Caki2 (cell line): ENCODE results near the gene LMAN1. TPM values are rescaled to one million over a fixed set of nuclear protein-coding genes. Genes with fewer than 3 reads are reported as not detected.

ENCODE experiments used
- DNase-seq: peaks from one replicate; pipeline ENCODE4 v3.0.0-alpha.2; 2015; ENCODE audit warnings: low read depth
- in situ Hi-C: cut with HindIII; loops from 2 replicates; pipeline ENCODE4 v1.10.0; 2016; ENCODE audit warnings: low sequenced_read_pairs, low pct_unique_long_range_greater_than_20kb, mixed read lengths
- total RNA-seq: library from RNA; depleted of rRNA; stranded (reverse); fragments of >200 nt; shearing (Covaris generic); gene quantifications from 2 replicates; pipeline ENCODE4 v1.2.3, GENCODE V29; 2014; ENCODE audit warnings: low replicate concordance

The LMAN1 gene
- total RNA-seq, 1 experiment from 2014 or later, result 68.5 TPM

- DNase-seq, result no peak
- in situ Hi-C loops, result no loop called here
Observed at GRCh38 chr18:59318460-59319050, 40.5 kb downstream of the LMAN1 start, which contains the start of gene CPLX4. Gene CPLX4, minus strand, starts transcription at chr18:59318649. Its CDS starts 187 bp downstream, at chr18:59318462.

DNA sequence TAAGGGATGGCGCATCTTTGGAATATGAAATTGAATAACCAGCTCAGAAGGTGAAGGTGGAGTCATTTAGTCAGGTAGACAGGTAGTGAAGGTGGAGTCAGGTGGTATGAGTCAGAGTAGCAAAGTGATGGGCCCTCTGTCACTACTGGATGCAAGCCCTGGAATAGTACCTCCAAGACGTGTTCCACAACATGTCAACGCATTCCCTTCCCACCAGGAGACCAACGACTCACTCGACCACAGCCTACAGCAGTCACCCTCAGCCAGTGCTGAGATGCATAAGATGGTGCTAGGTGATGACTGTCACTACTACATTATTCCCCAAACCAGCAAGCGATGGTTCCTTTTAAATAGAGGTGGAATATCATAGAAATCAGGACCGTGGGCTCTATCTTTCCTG is 47.4 kb downstream of the LMAN1 start:
- no peak for DNase-seq
- in situ Hi-C loops, result no loop called here

DNA sequence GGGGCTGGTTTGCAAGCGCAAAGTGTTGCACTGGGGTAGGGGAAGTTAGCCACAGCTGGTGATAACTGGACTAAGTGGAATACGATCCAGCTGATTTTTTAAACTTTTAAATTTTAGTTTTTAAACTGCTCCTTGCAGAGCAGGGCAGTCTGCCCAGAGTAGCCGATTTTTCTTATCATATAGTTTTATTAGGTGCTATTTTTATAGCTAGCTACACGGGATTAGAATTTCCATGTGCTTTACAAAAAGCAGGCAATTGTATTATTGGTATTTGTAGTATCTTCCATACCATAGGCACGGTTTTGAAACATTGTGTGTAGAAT is 50.2 kb downstream of the LMAN1 start:
- in situ Hi-C loops, result no loop called here
- no peak for DNase-seq

DNA sequence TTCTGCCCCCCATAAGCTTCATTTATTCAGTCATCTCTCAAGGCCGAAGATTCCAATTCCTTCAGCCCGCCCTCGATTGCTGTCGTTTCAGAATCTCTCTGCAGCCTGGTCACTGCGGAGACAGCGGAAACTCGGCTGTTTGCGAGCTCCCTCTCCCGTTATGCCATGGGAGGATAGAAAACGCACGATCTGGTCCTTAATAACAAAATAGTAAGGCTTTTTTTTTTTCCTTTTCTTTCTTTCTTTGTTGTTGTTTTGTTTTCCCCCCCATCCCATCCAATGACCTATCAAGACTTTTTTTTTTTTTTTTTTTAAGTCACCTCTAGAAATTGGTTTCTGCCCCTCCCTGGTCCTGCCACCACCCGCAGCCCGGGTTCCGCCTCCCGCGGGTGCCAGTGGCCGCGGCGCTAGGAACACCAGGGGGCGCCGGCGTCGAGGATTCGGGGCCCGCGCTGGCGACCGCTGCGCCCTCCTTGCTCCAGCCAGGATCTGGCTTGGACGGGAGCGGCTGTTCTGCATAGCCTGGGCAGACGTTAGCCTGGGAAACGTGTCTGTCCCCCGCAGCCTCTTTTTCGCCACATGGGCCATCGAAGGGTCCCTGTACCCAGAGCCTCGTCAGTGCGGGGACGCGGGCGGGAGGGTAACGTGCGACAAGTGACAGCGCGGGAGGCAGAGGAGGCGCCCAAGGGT is 50.7 kb downstream of the LMAN1 start:
- in situ Hi-C loops, result no loop called here
- DNase-seq, result peak; percentile 66

GRCh38 chr18:59306640-59307039 is 52.4 kb downstream of the LMAN1 start:
- in situ Hi-C loops, result no loop called here
- no peak for DNase-seq

DNA sequence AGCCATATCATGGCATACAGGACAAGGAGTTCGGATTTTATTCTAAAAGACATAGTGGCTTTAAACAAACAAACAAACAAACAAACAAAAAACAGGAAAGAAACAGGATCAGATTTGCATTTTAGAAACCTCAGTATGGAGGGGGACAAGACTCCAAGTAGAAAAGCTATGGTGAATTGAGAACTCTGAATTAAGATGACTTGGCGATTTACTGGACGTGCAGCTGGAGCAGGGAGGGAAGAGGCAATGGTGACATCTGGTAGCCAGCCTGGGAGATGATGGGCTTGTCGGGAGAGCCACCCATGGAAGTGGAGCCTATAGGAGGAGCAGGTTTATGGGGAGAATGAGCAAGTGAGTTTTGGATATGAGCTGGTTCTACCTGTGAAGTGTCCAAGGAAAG is 53.8 kb downstream of the LMAN1 start:
- in situ Hi-C loops, result no loop called here
- DNase-seq, result no peak

DNA sequence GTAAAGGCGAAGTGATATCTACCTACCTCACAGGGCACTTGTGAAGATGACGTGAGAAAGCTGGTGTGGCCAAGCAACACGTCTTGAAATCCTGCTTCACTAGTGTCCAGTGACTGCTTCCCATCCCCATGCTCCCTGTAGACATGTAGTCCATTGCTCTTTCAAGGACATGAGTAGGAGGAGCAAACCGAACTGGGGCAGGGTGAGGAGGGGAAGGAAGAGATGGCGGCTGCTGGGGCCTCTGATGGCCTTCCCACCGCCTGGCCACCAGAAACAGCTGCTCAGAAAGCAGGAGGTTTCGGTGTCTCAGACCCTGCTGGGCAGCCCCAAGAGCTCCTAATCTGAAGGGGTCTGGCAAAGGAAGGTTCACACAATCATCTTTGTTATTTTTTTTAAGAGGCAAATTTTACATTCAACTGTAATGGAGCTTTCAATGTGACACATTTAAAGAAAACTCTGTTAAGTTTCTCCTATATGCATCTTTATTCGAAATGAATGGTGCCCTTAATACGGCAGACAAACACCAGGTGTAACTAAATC is 55.3 kb downstream of the LMAN1 start:
- no peak for DNase-seq
- in situ Hi-C loops, result no loop called here

DNA sequence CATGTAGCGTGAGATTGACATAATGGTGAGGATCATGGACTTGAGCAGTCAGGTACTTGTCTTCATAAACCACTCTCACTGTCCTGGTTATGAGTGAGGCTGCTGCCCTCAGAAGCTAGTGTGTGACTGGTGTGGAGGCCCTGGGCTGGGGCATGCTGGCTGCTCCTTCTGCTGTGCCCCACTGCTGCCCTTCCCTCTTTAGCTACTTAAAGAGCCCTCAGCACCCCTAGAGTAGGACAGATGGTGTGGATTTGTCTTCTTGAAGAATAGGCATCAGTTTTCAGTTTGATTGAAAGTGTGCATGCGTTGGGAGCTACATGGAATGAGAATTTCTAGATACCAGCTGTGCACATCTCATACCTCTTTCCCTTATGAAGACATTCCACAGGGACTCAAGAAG is 56.1 kb downstream of the LMAN1 start:
- in situ Hi-C loops, result no loop called here
- DNase-seq, result no peak

GRCh38 chr18:59301929-59302328 is 57.1 kb downstream of the LMAN1 start:
- in situ Hi-C loops, result no loop called here
- no peak for DNase-seq

GRCh38 chr18:59300676-59301285 is 58.3 kb downstream of the LMAN1 start:
- no peak for DNase-seq
- in situ Hi-C loops, result no loop called here

DNA sequence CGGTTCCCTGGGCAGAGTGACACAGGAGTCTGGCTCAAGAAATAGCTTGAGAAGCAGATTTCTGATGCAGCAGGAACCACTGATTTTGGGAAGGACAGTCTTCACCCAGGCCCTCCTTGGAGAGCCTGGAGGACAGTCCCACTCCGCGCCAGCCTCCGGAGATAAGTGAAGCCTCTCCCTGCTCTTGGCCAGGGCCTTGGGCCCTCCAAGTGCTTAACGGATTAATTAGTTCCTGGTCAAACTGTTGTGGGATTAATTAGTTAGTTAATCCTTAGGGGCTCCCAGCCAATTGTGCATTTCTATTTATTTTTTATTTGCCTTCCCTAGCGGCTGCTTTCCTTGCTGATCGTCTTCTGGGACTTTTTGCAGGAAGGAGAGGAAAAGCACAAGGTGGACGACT is 60.2 kb downstream of the LMAN1 start:
- in situ Hi-C loops, result no loop called here
- DNase-seq, result no peak

DNA sequence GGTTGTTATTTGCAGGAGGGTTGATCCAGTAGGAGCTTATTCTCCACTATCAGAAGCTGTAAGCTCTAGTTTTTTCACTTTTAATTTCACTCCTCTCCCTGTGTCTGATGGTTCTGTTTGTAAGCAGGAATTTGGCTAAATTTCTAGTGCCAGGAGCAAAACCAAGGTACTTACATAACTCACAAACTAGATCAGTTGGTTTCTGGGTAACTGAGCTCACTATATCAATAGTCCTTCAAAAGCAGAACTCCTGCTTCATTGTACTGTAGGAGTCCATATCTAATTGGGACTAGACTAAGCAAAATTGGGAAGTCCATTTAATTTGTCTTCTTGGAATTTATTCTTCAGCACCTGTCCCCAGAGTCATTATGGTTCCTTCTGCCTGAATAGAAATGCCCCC is 65.7 kb downstream of the LMAN1 start:
- in situ Hi-C loops, result no loop called here

GRCh38 chr18:59286341-59286740 is 72.7 kb downstream of the LMAN1 start:
- in situ Hi-C loops, result no loop called here
- DNase-seq, result no peak

More for the DNA sequence above, 65.7 kb downstream of the LMAN1 start:
- no peak for DNase-seq

DNA sequence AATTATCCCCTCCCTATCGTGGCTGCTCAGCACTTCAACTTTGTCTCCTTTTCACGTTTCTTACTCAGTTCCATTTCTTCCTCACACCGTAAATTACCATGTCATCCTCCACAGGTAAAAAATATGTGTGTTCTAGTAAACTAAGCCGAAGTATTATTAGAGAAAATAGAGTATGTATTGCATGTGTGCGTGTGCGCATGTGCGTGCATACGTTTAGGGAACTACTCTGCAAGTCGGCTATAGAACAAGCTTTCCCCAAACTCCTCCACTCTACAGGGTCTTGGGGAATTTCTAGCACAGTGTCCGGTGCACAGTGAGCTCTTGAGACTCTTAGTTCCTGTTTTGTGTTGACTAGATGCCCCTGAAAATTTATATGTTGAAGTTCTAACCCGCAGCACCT is 76.7 kb downstream of the LMAN1 start:
- DNase-seq, result no peak
- in situ Hi-C loops, result no loop called here

DNA sequence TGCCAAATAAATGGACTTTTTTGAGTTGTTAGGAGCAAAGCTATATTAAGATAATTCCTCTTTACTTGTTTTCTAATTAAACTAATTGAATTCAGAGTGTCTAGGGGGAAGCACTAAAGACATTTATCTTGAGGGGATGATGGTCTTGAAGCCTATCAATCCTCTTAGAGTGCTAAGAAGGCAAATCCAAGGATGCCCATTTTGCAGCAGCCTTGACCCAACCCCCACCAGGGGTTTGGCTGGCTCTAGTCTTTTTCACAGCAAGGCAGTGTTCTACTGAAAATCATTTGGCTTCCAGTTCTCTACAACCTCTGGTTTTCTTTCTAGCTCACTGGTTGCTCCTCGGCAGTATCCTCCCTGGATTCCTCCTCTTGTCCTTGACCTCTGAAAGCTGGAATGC is 79.3 kb downstream of the LMAN1 start:
- in situ Hi-C loops, result no loop called here
- no peak for DNase-seq

GRCh38 chr18:59279193-59279592 is 79.9 kb downstream of the LMAN1 start:
- in situ Hi-C loops, result no loop called here
- DNase-seq, result no peak

DNA sequence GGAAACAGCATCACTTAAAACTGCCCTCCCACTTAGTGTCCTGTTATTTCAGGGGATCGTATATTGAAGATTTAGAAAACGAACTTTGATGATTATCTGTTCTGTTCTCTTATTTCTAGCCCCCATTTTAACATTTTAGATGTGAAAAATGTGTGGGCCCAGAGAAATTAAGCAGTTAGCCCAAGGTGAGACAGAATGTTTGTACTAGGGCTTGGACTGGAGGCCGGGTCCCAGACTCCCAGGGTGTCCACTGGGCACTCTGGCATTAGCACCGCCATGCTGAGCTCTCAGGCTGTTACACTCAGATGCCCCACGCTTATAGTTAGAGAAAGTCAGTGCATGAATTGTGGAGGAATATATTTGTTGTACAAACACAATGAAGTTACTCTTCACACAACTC is 80.3 kb downstream of the LMAN1 start:
- in situ Hi-C loops, result no loop called here
- DNase-seq, result no peak
